SK-N-SH (cell line): ENCODE measurements around the gene UGP2. TPM values are rescaled to one million over a fixed set of nuclear protein-coding genes. Genes with fewer than 3 reads are reported as not detected.

ENCODE experiments used
- CTCF ChIA-PET: fragments of 300-600, 350-600 bp; formaldehyde crosslinking; extraction: SDS; loops from one replicate; lab custom pipeline; 2021; lab: Yijun Ruan, JAX
- POLR2A ChIA-PET: fragments of 350-600 bp; sonication (Branson Sonifier 250); formaldehyde crosslinking; extraction: SDS; loops from one replicate; lab custom pipeline; 2020; ENCODE audit warnings: antibody characterized with exemption, inconsistent platforms; lab: Yijun Ruan, JAX
- DNase-seq: peaks from one replicate; pipeline ENCODE4 v3.0.0; 2012
- H2AFZ ChIP-seq: fragments of 200-600 bp; sonication (generic); 2 replicates; pipeline ENCODE4 v1.8.1; 2016; ENCODE audit warnings: antibody characterized with exemption, mild to moderate bottlenecking, low read depth
- H3F3A ChIP-seq: fragments of 200-600 bp; sonication (generic); replicated peaks from 2 replicates; pipeline ENCODE3; 2016; ENCODE audit warnings: antibody characterized with exemption, mild to moderate bottlenecking; ENCODE audit not compliant: insufficient read depth
- H3K27ac ChIP-seq, 2 experiments: fragments of 200-500 bp in 1 of 2; fragments of 200-600 bp in 1 of 2; sonication (Bioruptor generic) in 1 of 2; sonication (generic), shearing (Covaris generic) in 1 of 2; 2 replicates each; pipeline versions ENCODE4 v1.5.1 to v1.6.1; 2014 to 2016; ENCODE audit warnings: low read depth in 2 of 2, inconsistent platforms in 1 of 2, low read length in 1 of 2, mild to moderate bottlenecking in 1 of 2, mixed read lengths in 1 of 2
- H3K27me3 ChIP-seq: fragments of 200-600 bp; sonication (generic), shearing (Covaris generic); 2 replicates; pipeline ENCODE4 v1.6.1; 2016; ENCODE audit warnings: mixed run types; ENCODE audit not compliant: insufficient read depth
- H3K36me3 ChIP-seq, 2 experiments: fragments of 200-500 bp in 1 of 2; fragments of 200-600 bp in 1 of 2; sonication (Bioruptor generic) in 1 of 2; sonication (generic) in 1 of 2; replicated peaks in 1 of 2; 2 replicates each; pipeline versions ENCODE3 to v1.5.1; 2014 to 2016; ENCODE audit warnings: low read length in 1 of 2, mild to moderate bottlenecking in 1 of 2; ENCODE audit not compliant: insufficient read depth in 2 of 2, control insufficient read depth in 1 of 2
- H3K4me1 ChIP-seq, 2 experiments: fragments of 200-500 bp in 1 of 2; fragments of 200-600 bp in 1 of 2; sonication (Bioruptor generic) in 1 of 2; sonication (generic), shearing (Covaris generic) in 1 of 2; 2 replicates each; pipeline versions ENCODE4 v1.5.1 to v1.6.1; 2014 to 2016; ENCODE audit warnings: low read depth in 1 of 2, low read length in 1 of 2, mixed run types in 1 of 2; ENCODE audit not compliant: insufficient read depth in 2 of 2, control insufficient read depth in 1 of 2
- H3K4me2 ChIP-seq: fragments of 200-600 bp; sonication (generic), shearing (Covaris generic); 2 replicates; pipeline ENCODE4 v1.6.1; 2017; ENCODE audit warnings: mixed run types
- H3K4me3 ChIP-seq, 2 experiments: fragments of 200-500 bp in 1 of 2; fragments of 200-600 bp in 1 of 2; sonication (Bioruptor generic) in 1 of 2; sonication (generic), shearing (Covaris generic) in 1 of 2; 2 replicates each; pipeline versions ENCODE4 v1.5.1 to v1.8.1; 2014 to 2016; ENCODE audit warnings: low read depth in 2 of 2, inconsistent platforms in 1 of 2, low read length in 1 of 2, mild to moderate bottlenecking in 1 of 2, mixed read lengths in 1 of 2, moderate library complexity in 1 of 2
- H3K79me2 ChIP-seq: fragments of 200-600 bp; sonication (generic); 2 replicates; pipeline ENCODE4 v1.8.1; 2017; ENCODE audit warnings: mild to moderate bottlenecking; ENCODE audit not compliant: insufficient read depth
- H3K9ac ChIP-seq: fragments of 200-600 bp; sonication (generic); 2 replicates; pipeline ENCODE4 v1.6.1; 2017; ENCODE audit warnings: mixed run types
- H3K9me2 ChIP-seq: fragments of 200-600 bp; sonication (generic); 2 replicates; pipeline ENCODE4 v1.6.1; 2017; ENCODE audit warnings: mixed run types
- H3K9me3 ChIP-seq: fragments of 200-600 bp; sonication (generic); 2 replicates; pipeline ENCODE4 v1.6.1; 2017; ENCODE audit warnings: mixed run types, mild to moderate bottlenecking, moderate library complexity
- H4K20me1 ChIP-seq: fragments of 200-600 bp; sonication (generic); 2 replicates; pipeline ENCODE4 v1.6.1; 2017; ENCODE audit warnings: mild to moderate bottlenecking, mixed run types; ENCODE audit not compliant: insufficient read depth
- CHD2 ChIP-seq: fragments of 150-350 bp; IDR thresholded peaks from 2 replicates; pipeline ENCODE4 v1.6.1; 2018; ENCODE audit warnings: low read length; ENCODE audit not compliant: partially characterized antibody
- CTCF ChIP-seq: fragments of 200-600 bp; sonication (generic); IDR thresholded peaks from 2 replicates; pipeline ENCODE4 v1.6.1; 2017; ENCODE audit warnings: antibody characterized with exemption, mild to moderate bottlenecking, moderate library complexity
- ELF1 ChIP-seq: IDR thresholded peaks from 2 replicates; pipeline ENCODE4 v1.4.0; 2012
- EP300 ChIP-seq, 2 experiments: IDR thresholded peaks; 2 replicates each; pipeline versions ENCODE4 v1.4.0 to v1.6.1; 2012; ENCODE audit warnings: borderline replicate concordance in 1 of 2, low read depth in 1 of 2, low read length in 1 of 2
- EZH2phosphoT487 ChIP-seq: fragments of 200-600 bp; sonication (generic); IDR thresholded peaks from 2 replicates; pipeline ENCODE4 v1.6.1; 2017; ENCODE audit warnings: low read depth, mixed run types, mild to moderate bottlenecking, antibody characterized with exemption, moderate library complexity, borderline replicate concordance
- FOSL2 ChIP-seq: IDR thresholded peaks from 2 replicates; pipeline ENCODE4 v1.4.0; 2012; ENCODE audit warnings: low read depth, mild to moderate bottlenecking, moderate library complexity, borderline replicate concordance
- FOXJ3 ChIP-seq: sonication (generic); formaldehyde crosslinking; IDR thresholded peaks from 2 replicates; pipeline ENCODE4 v1.5.1; 2020; ENCODE audit warnings: mild to moderate bottlenecking, missing genetic modification reagents
- GABPA ChIP-seq: IDR thresholded peaks from 2 replicates; pipeline ENCODE4 v1.4.0; 2012; ENCODE audit warnings: low read depth, mild to moderate bottlenecking
- GATA2 ChIP-seq: sonication (generic); formaldehyde crosslinking; IDR thresholded peaks from 2 replicates; pipeline ENCODE4 v1.5.0; 2020; ENCODE audit warnings: mild to moderate bottlenecking, missing genetic modification reagents
- JUND ChIP-seq: IDR thresholded peaks from 2 replicates; pipeline ENCODE4 v1.4.0; 2012
- MAX ChIP-seq: IDR thresholded peaks from 2 replicates; pipeline ENCODE4 v1.4.0; 2012; ENCODE audit warnings: low read depth
- MXI1 ChIP-seq: IDR thresholded peaks from 2 replicates; pipeline ENCODE4 v1.6.1; 2012; ENCODE audit warnings: mild to moderate bottlenecking, low read depth, low read length, improper control_type of control experiment
- NRF1 ChIP-seq: IDR thresholded peaks from 2 replicates; pipeline ENCODE4 v1.6.1; 2012; ENCODE audit warnings: low read depth, mild to moderate bottlenecking, low read length
- PBX3 ChIP-seq: IDR thresholded peaks from 2 replicates; pipeline ENCODE4; 2012
- POLR2AphosphoS5 ChIP-seq: IDR thresholded peaks from 2 replicates; pipeline ENCODE4 v1.6.1; 2012; ENCODE audit warnings: low read depth, low read length
- REST ChIP-seq: IDR thresholded peaks from 2 replicates; pipeline ENCODE4 v1.6.1; 2012; ENCODE audit warnings: mild to moderate bottlenecking, low read depth, low read length, moderate library complexity
- RFX5 ChIP-seq: IDR thresholded peaks from 2 replicates; pipeline ENCODE4 v1.6.1; 2012; ENCODE audit warnings: mild to moderate bottlenecking, improper control_type of control experiment, low read length
- SIN3A ChIP-seq: IDR thresholded peaks from 2 replicates; pipeline ENCODE4 v1.6.1; 2012; ENCODE audit warnings: low read depth, mild to moderate bottlenecking, low read length, moderate library complexity, borderline replicate concordance
- SMC3 ChIP-seq: IDR thresholded peaks from 2 replicates; pipeline ENCODE4 v1.6.1; 2012; ENCODE audit warnings: low read depth, low read length, improper control_type of control experiment
- TAF1 ChIP-seq: IDR thresholded peaks from 2 replicates; pipeline ENCODE4 v1.6.1; 2012; ENCODE audit warnings: low read depth, mild to moderate bottlenecking, low read length, moderate library complexity, borderline replicate concordance
- TCF12 ChIP-seq: IDR thresholded peaks from 2 replicates; pipeline ENCODE4 v1.4.0; 2012
- TEAD4 ChIP-seq: IDR thresholded peaks from 2 replicates; pipeline ENCODE4 v1.4.0; 2012; ENCODE audit warnings: mild to moderate bottlenecking, borderline replicate concordance; ENCODE audit not compliant: insufficient read depth
- USF1 ChIP-seq: IDR thresholded peaks from 2 replicates; pipeline ENCODE4 v1.4.0; 2012; ENCODE audit warnings: low read depth, borderline replicate concordance
- YY1 ChIP-seq: IDR thresholded peaks from 2 replicates; pipeline ENCODE4 v1.4.0; 2012; ENCODE audit warnings: low read depth, mild to moderate bottlenecking
- ZBTB33 ChIP-seq: IDR thresholded peaks from 2 replicates; pipeline ENCODE4 v1.4.0; 2012; ENCODE audit warnings: low read depth, borderline replicate concordance
- polyA plus RNA-seq, 3 experiments: library from polyadenylated mRNA; depleted of rRNA; stranded (reverse); fragments of >200 nt; gene quantifications; 2 replicates each; pipeline ENCODE4 v1.2.3, GENCODE V29; 2012

UGP2 gene
- polyA plus RNA-seq, 1 of the 3 experiments (the other 2 are of a cell fraction): 30.1 TPM

- CTCF ChIA-PET: interaction anchor here (1.7 kb wide), 1 partner anchor 128 kb away, joined by 5 read pairs; no protein-coding TSS in a partner anchor
- Histone ChIP-seq H3F3A (peaks cover 6% of the 10 kb centered on the region), H2AFZ (peak overlapping the region; percentile 43; the same call in 1 of the 2 replicates), H3K9me2 (no peaks in the 10 kb centered on the region), H3K79me2 (no peaks in the 10 kb centered on the region), H3K27me3 (no peaks in the 10 kb centered on the region), H4K20me1 (no peaks in the 10 kb centered on the region), H3K27ac (peak overlapping the region; percentile 20 to 53; a peak in 2 of 4 replicates), H3K36me3 (no peaks in the 10 kb centered on the region), H3K4me1 (peaks cover 0 to 6% of the 10 kb centered on the region in 2 experiments; a peak in 2 of 4 replicates), H3K4me3 (no peak overlapping the region), H3K4me2 (0 out of 2 replicates have a peak overlapping the region, but pooled peaks have one; percentile 1), H3K9me3 (no peaks in the 10 kb centered on the region), H3K9ac (no peak overlapping the region)
- DNase-seq: no peak
- POLR2A ChIA-PET: no interaction called here
- no peak for TF ChIP-seq ELF1
- TF ChIP-seq SIN3A: 0 out of 2 replicates have a peak, but pooled peaks have one; percentile 46
- peak; percentile 82 for TF ChIP-seq TCF12
- TF ChIP-seq TEAD4: peak; percentile 62; the same call in 1 of the 2 replicates
- no peak for TF ChIP-seq RFX5
- no peak for TF ChIP-seq REST
- peak in 1 of 2 experiments; percentile 56; a peak in 1 of 4 replicates for TF ChIP-seq EP300 (IDR thresholded peaks at IDR 0.05; ENCODE audit: borderline replicate concordance in 1 of 2, low read depth in 1 of 2, low read length in 1 of 2)
- no peak for TF ChIP-seq FOXJ3
- no peak for TF ChIP-seq USF1
- no peak for TF ChIP-seq NRF1
- TF ChIP-seq PBX3: peak; percentile 83
- TF ChIP-seq MAX: peak; percentile 47; the same call in 1 of the 2 replicates
- TF ChIP-seq SMC3: no peak
- no peak for TF ChIP-seq GABPA
- no peak for TF ChIP-seq GATA2 (CRISPR knock-in tag)
- TF ChIP-seq ZBTB33: no peak
- no peak for TF ChIP-seq CHD2
- no peak for TF ChIP-seq TAF1
- TF ChIP-seq FOSL2: peak; percentile 38; the same call in 1 of the 2 replicates
- TF ChIP-seq POLR2AphosphoS5: peak; percentile 25; the same call in 1 of the 2 replicates
- TF ChIP-seq EZH2phosphoT487: no peak
- TF ChIP-seq MXI1: no peak
- peak; percentile 78 for TF ChIP-seq JUND
- no peak for TF ChIP-seq CTCF
- no peak for TF ChIP-seq YY1
Observed at GRCh38 chr2:63827749-63828148, 13.9 kb upstream of the UGP2 start.
